ENCODE results near the gene ZFP69B. TPM values are rescaled to one million over a fixed set of nuclear protein-coding genes. Genes with fewer than 3 reads are reported as not detected.

ZFP69B gene
- total and polyA plus RNA-seq, 2 of the 8 experiments (the other 6 are each of a cell fraction or from before 2014, with no cell fraction given): 1.7 to 8.2 TPM

DNA sequence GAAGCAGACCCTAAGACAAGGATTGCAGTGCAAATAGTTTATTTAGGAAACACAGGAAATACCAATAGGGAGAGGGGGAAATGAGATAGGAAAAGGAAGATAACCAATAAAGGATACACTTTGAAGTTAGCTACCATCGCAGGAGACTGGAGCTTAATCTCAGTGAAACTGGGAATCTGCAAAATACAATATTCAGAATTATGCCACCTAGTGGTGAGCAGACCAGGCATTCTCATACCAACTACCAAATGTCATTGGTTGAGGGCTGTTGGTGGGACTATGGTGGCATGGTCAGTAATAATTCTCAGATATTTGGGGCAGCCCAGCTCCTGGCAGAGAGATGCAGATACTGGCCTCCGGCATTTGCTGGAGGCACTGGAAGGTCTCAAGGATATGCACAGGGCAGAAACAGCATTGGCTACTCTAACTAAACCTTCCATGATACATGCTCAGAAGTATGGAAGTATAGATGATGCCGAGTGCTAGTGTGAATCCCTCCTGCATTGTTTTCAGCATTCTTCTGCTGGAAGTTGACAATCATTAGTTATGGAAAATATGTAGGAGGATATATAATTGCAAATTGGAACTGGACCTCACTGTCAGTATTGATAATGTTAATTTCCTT lies 11.8 kb upstream of the ZFP69B start:
- no peak overlapping the region for H3K4me3 ChIP-seq (ENCODE audit: extremely low read depth in 1 of 4, insufficient read depth in 2 of 4, low read depth in 3 of 4, low read length in 4 of 4)
- POLR2A ChIA-PET (ENCODE audit: partially characterized antibody): interaction anchor here (2.1 kb wide), 1 partner anchor 12 kb away, joined by 7 read pairs; the partner anchor contains the start of gene ZFP69B
- H4K91ac ChIP-seq (replicated peaks; ENCODE audit: insufficient read length, low read length): no peak overlapping the region
- H2BK12ac ChIP-seq (ENCODE audit: low read depth, low read length): no peak overlapping the region
- no peak overlapping the region for H3K18ac ChIP-seq (ENCODE audit: extremely low read depth, low read length)
- H4K20me1 ChIP-seq (replicated peaks in 1 of 2; ENCODE audit: control insufficient read depth in 1 of 2, insufficient read depth in 2 of 2, low read length in 2 of 2): no peaks in the 10 kb centered on the region
- H3K27me3 ChIP-seq (replicated peaks in 1 of 4; ENCODE audit: control insufficient read depth in 3 of 4, extremely low read depth in 1 of 4, insufficient read depth in 3 of 4, low read length in 3 of 4): no peaks in the 10 kb centered on the region
- H3K79me1 ChIP-seq (ENCODE audit: low read depth, low read length): no peaks in the 10 kb centered on the region
- no peak overlapping the region for H4K5ac ChIP-seq (ENCODE audit: insufficient read length, low read depth, low read length)
- no peak overlapping the region for H3K27ac ChIP-seq (ENCODE audit: low read depth, low read length)
- FAIRE-seq (peak; percentile 36), DNase-seq (ENCODE audit: low read depth in 1 of 2, low spot score in 2 of 2) (no peak)
- no peak overlapping the region for H2BK15ac ChIP-seq (ENCODE audit: low read length)
- no peak overlapping the region for H3K4ac ChIP-seq (replicated peaks; ENCODE audit: insufficient read length, low read depth, low read length)
- H3K56ac ChIP-seq (replicated peaks; ENCODE audit: insufficient read length, low read depth, low read length): no peak overlapping the region
- H3K23ac ChIP-seq (ENCODE audit: insufficient read length): no peak overlapping the region
- no peaks in the 10 kb centered on the region for H3K4me1 ChIP-seq (replicated peaks in 1 of 4; ENCODE audit: control insufficient read depth in 3 of 4, insufficient read depth in 4 of 4, low read length in 3 of 4)
- H3K4me2 ChIP-seq (ENCODE audit: insufficient read depth in 1 of 2, low read depth in 2 of 2, low read length in 2 of 2): no peak overlapping the region
- H3K36me3 ChIP-seq (ENCODE audit: control insufficient read depth in 2 of 4, insufficient read depth in 4 of 4, low read length in 3 of 4): no peaks in the 10 kb centered on the region
- no peak overlapping the region for H3K9ac ChIP-seq (replicated peaks in 1 of 4; ENCODE audit: extremely low read depth in 1 of 4, low read depth in 3 of 4, low read length in 3 of 4)
- no peak overlapping the region for H2BK5ac ChIP-seq (ENCODE audit: low read depth, low read length)
- CTCF ChIA-PET (ENCODE audit: partially characterized antibody): interaction anchor here (0.6 to 2.1 kb wide), 15 partner anchors 10 to 462 kb away, joined by 3 to 13 read pairs (median 5); no protein-coding TSS in a partner anchor
- no peak overlapping the region for H3K14ac ChIP-seq (ENCODE audit: insufficient read length)
- TF ChIP-seq TEAD4 (IDR thresholded peaks at IDR 0.05; ENCODE audit: low read depth, low read length) (0 out of 2 replicates have a peak, but pooled peaks have one; percentile 43), RAD21 (IDR thresholded peaks at IDR 0.05 in 1 of 2, conservative IDR thresholded peaks at IDR 0.05 in 1 of 2; ENCODE audit: low read depth in 2 of 2, low read length in 2 of 2) (peak; percentile 17 to 44; a peak in 3 of 4 replicates), SIRT6 (IDR thresholded peaks at IDR 0.05; ENCODE audit: low read length) (no peak)
- TF ChIP-seq, protein P1, sequence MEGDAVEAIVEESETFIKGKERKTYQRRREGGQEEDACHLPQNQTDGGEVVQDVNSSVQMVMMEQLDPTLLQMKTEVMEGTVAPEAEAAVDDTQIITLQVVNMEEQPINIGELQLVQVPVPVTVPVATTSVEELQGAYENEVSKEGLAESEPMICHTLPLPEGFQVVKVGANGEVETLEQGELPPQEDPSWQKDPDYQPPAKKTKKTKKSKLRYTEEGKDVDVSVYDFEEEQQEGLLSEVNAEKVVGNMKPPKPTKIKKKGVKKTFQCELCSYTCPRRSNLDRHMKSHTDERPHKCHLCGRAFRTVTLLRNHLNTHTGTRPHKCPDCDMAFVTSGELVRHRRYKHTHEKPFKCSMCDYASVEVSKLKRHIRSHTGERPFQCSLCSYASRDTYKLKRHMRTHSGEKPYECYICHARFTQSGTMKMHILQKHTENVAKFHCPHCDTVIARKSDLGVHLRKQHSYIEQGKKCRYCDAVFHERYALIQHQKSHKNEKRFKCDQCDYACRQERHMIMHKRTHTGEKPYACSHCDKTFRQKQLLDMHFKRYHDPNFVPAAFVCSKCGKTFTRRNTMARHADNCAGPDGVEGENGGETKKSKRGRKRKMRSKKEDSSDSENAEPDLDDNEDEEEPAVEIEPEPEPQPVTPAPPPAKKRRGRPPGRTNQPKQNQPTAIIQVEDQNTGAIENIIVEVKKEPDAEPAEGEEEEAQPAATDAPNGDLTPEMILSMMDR (IDR thresholded peaks at IDR 0.05; ENCODE audit: control extremely low read depth in 1 of 3, insufficient read depth in 1 of 3, low read depth in 1 of 3, low read length in 3 of 3): peak; percentile 18 to 76 (median 53)
- no peak overlapping the region for H2AFZ ChIP-seq (ENCODE audit: low read length)
- no peak overlapping the region for H2BK120ac ChIP-seq (replicated peaks; ENCODE audit: low read depth, low read length)
- H3K23me2 ChIP-seq (ENCODE audit: low read depth, low read length): no peaks in the 10 kb centered on the region
- H2AK5ac ChIP-seq (ENCODE audit: low read depth, low read length): no peak overlapping the region
- H2BK20ac ChIP-seq (ENCODE audit: low read length): no peak overlapping the region
- WGBS, 2 experiments (ENCODE audit: extremely low coverage in 1 of 2, insufficient coverage in 1 of 2, insufficient read length in 1 of 2, insufficient replicate concordance in 2 of 2, low coverage in 1 of 2, low lambda C conversion rate in 2 of 2, missing lambda C conversion rate in 1 of 2): 87% methylated on average over 3 of the region's 3 CpGs; no CpG with 5 or more reads in 1 of the 2 experiments
- H3K79me2 ChIP-seq (ENCODE audit: control insufficient read depth in 1 of 2, insufficient read depth in 2 of 2, low read length in 2 of 2): no peaks in the 10 kb centered on the region
- no peak overlapping the region for H4K8ac ChIP-seq (ENCODE audit: extremely low read depth, insufficient read depth, low read length)
- no peaks in the 10 kb centered on the region for H3K9me3 ChIP-seq (ENCODE audit: insufficient read depth in 2 of 2, low read depth in 1 of 2, low read length in 1 of 2)
